ENCODE measurements around the gene OTUD4.

The OTUD4 gene

GRCh38 chr4:145125396-145125795, 55.0 kb downstream of the OTUD4 start:
- no peak for TF ChIP-seq CTCF (conservative IDR thresholded peaks at IDR 0.05; ENCODE audit: low read length)
- no peak overlapping the region for H3K4me3 ChIP-seq (ENCODE audit: low read length)
- no peak for DNase-seq (ENCODE audit: low read depth)

- TF ChIP-seq CTCF (conservative IDR thresholded peaks at IDR 0.05; ENCODE audit: low read length) = no peak
- no peak overlapping the region for H3K4me3 ChIP-seq (ENCODE audit: low read length)
- DNase-seq (ENCODE audit: low read depth) = no peak
Measured at GRCh38 chr4:145108128-145108527, 72.3 kb downstream of the OTUD4 start.

- no peak for TF ChIP-seq CTCF (conservative IDR thresholded peaks at IDR 0.05; ENCODE audit: low read length)
- no peak overlapping the region for H3K4me3 ChIP-seq (ENCODE audit: low read length)
- DNase-seq (ENCODE audit: low read depth) = no peak
Measured at GRCh38 chr4:145107126-145107525, 73.3 kb downstream of the OTUD4 start.

- TF ChIP-seq CTCF (conservative IDR thresholded peaks at IDR 0.05; ENCODE audit: low read length) = no peak
- DNase-seq (ENCODE audit: low read depth) = no peak
- no peak overlapping the region for H3K4me3 ChIP-seq (ENCODE audit: low read length)
Measured at GRCh38 chr4:145103496-145103895, 76.9 kb downstream of the OTUD4 start.

GRCh38 chr4:145102619-145103018, 77.8 kb downstream of the OTUD4 start:
- no peak overlapping the region for H3K4me3 ChIP-seq (ENCODE audit: low read length)
- TF ChIP-seq CTCF (conservative IDR thresholded peaks at IDR 0.05; ENCODE audit: low read length) = no peak
- DNase-seq (ENCODE audit: low read depth) = no peak

- DNase-seq (ENCODE audit: low read depth) = no peak
- TF ChIP-seq CTCF (conservative IDR thresholded peaks at IDR 0.05; ENCODE audit: low read length) = no peak
- no peak overlapping the region for H3K4me3 ChIP-seq (ENCODE audit: low read length)
Measured at GRCh38 chr4:145101091-145101490, 79.3 kb downstream of the OTUD4 start.

GRCh38 chr4:145099653-145100052, 80.7 kb downstream of the OTUD4 start:
- H3K4me3 ChIP-seq (ENCODE audit: low read length) = peak overlapping the region; percentile 97
- peak; percentile 25 for DNase-seq (ENCODE audit: low read depth)
- TF ChIP-seq CTCF (conservative IDR thresholded peaks at IDR 0.05; ENCODE audit: low read length) = no peak

Data from AG10803 (cell line).